ENCODE measurements around the gene OSBPL5. TPM values are rescaled to one million over a fixed set of nuclear protein-coding genes. Genes with fewer than 3 reads are reported as not detected.

Gene OSBPL5
- total RNA-seq, 3 donors from 2014 or later (not counting 1 experiment from before 2014, with no cell fraction given): 375 to 522 (median 377) TPM

- Histone ChIP-seq H3K36me3 (ENCODE audit: control insufficient read depth, insufficient read depth, low read length) (peaks cover 50% of the 10 kb centered on the region), H3K4me3 (ENCODE audit: low read length) (no peak overlapping the region), H3K9me3 (ENCODE audit: control insufficient read depth, insufficient read depth, low read length) (no peaks in the 10 kb centered on the region), H3K27ac (ENCODE audit: low read length) (no peak overlapping the region), H3K4me1 (ENCODE audit: control insufficient read depth, insufficient read depth, low read length) (peaks cover 29% of the 10 kb centered on the region), H3K27me3 (ENCODE audit: control insufficient read depth, insufficient read depth, low read length) (no peaks in the 10 kb centered on the region)
- H3K4me1 Mint-ChIP-seq: peaks cover 35 to 59% of the 10 kb centered on the region in 2 donors
- WGBS (ENCODE audit: insufficient coverage): 89% methylated on average over 21 of the region's 21 CpGs
- DNase-seq: peak in 1 of 2 donors; percentile 14
- H3K9me3 Mint-ChIP-seq: no peaks in the 10 kb centered on the region
- ATAC-seq: no peak
- H3K27me3 Mint-ChIP-seq (ENCODE audit: low read depth in 2 of 2): no peaks in the 10 kb centered on the region
- intact Hi-C loops (cut with micrococcal nuclease): no loop called here
- TF ChIP-seq, protein P1, sequence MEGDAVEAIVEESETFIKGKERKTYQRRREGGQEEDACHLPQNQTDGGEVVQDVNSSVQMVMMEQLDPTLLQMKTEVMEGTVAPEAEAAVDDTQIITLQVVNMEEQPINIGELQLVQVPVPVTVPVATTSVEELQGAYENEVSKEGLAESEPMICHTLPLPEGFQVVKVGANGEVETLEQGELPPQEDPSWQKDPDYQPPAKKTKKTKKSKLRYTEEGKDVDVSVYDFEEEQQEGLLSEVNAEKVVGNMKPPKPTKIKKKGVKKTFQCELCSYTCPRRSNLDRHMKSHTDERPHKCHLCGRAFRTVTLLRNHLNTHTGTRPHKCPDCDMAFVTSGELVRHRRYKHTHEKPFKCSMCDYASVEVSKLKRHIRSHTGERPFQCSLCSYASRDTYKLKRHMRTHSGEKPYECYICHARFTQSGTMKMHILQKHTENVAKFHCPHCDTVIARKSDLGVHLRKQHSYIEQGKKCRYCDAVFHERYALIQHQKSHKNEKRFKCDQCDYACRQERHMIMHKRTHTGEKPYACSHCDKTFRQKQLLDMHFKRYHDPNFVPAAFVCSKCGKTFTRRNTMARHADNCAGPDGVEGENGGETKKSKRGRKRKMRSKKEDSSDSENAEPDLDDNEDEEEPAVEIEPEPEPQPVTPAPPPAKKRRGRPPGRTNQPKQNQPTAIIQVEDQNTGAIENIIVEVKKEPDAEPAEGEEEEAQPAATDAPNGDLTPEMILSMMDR (IDR thresholded peaks at IDR 0.05): no peak
- H3K27ac Mint-ChIP-seq: peak overlapping the region; percentile 63 to 70
- H3K36me3 Mint-ChIP-seq: peaks cover 10% of the 10 kb centered on the region
- H3K4me3 Mint-ChIP-seq: no peak overlapping the region
Observed at GRCh38 chr11:3107608-3108182, 57.4 kb downstream of the OSBPL5 start.

DNA sequence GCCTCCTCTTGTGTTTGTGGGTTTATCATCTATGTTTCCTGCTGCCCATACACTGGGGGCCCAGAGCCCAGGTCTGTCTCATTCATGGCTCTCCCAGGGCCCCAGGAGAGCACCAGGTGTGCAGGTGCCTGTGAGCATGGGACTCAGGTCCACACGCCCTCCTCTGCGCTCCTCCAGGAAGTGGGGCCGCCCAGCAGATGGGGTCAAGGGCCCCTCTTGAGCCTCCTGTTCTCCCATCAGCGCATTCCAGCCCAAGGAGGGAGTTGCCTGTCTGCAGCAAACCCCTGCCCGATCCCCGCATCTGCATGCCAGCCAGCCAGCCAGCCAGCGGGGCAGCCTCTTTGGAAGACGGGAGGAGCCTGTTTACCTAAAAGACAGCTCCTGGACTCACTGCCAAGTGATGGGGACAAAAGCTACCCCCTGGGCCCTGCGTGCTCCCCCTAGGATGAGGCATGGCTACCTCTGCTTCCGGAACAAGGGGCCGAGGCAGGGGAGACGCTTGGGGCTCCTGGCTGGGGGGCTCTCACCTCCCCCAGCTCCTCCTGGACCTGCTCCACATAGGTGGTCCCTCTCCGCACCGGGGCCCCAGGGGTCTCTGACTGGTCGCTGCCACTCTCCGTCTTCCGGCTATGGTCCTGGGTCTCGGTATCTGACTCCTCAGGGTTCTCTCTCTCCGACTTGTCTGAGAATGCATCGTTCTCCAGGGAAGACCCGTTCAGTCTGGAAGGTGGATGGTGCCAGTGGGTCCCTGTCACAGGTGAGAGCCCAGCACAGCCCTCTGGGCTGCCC, 58.2 kb downstream of the OSBPL5 start:
- intact Hi-C loops (cut with micrococcal nuclease): no loop called here
- H3K27ac Mint-ChIP-seq: peak overlapping the region; percentile 70 to 89

DNA sequence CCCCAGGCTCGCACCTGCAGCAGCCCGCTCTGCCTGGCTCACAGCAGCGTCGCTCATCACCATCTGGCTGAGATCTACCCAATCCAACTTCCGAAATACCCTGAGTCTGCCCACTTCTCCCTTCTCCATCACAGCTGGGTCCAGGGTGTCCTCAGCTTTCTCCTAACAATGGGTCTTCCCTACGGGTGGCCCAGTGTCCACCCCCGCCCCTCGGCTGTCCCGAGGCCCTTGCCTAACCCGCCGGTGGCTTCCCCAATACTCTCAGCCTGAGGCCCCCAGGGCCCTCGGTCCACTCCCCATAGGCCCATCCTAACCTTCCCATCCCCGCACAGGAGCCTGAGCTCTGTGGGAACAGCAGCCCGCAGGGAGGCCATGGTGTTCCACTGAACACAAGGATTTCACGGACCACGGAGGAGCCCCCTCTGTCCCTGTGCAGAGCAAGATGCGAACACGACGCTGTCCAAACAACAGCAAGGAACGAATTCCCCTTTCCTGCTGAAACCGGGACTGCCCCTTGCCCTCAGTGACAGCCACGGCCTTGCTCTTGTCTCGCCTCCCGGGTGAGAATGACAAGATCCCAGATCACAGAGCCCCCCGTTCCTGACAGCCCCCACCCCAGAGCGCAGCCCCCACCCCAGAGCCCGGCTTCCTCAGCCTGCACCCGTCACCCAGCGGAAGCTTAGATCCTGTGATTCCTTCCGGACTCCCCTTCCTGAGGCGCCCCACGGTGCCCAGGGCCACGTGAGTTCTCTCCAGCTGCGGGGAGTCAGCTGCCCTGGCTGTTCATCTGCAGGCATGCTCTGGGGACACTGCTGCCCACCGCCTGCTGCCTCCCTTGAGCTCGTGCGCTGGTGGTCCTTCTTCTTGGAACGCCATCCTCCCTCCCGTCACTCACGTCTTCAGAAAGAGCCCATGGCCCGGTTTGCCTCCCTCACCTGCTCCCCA, 59.0 kb downstream of the OSBPL5 start:
- Mint-ChIP-seq H3K27ac (peak overlapping the region; percentile 70 to 89), H3K4me1 (peaks cover 34 to 60% of the 10 kb centered on the region in 2 donors), H3K4me3 (no peak overlapping the region), H3K36me3 (no peaks in the 10 kb centered on the region), H3K27me3 (ENCODE audit: low read depth in 2 of 2) (no peaks in the 10 kb centered on the region), H3K9me3 (no peaks in the 10 kb centered on the region)
- peaks cover 34% of the 10 kb centered on the region for H3K4me1 ChIP-seq (ENCODE audit: control insufficient read depth, insufficient read depth, low read length)
- intact Hi-C loops (cut with micrococcal nuclease): no loop called here
- H3K27me3 ChIP-seq (ENCODE audit: control insufficient read depth, insufficient read depth, low read length): no peaks in the 10 kb centered on the region
- H3K4me3 ChIP-seq (ENCODE audit: low read length): no peak overlapping the region
- TF ChIP-seq, protein P1 (IDR thresholded peaks at IDR 0.05): no peak
- H3K27ac ChIP-seq (ENCODE audit: low read length): no peak overlapping the region
- ATAC-seq (no peak), DNase-seq (no peak)
- H3K9me3 ChIP-seq (ENCODE audit: control insufficient read depth, insufficient read depth, low read length): no peaks in the 10 kb centered on the region
- H3K36me3 ChIP-seq (ENCODE audit: control insufficient read depth, insufficient read depth, low read length): peaks cover 50% of the 10 kb centered on the region
- 90% methylated on average over 41 of the region's 41 CpGs for WGBS (ENCODE audit: insufficient coverage)

More for the DNA sequence above, 58.2 kb downstream of the OSBPL5 start:
- H3K36me3 ChIP-seq (ENCODE audit: control insufficient read depth, insufficient read depth, low read length): peaks cover 52% of the 10 kb centered on the region
- WGBS (ENCODE audit: insufficient coverage): 92% methylated on average over 21 of the region's 21 CpGs
- H3K27me3 ChIP-seq (ENCODE audit: control insufficient read depth, insufficient read depth, low read length): no peaks in the 10 kb centered on the region
- Mint-ChIP-seq H3K9me3 (no peaks in the 10 kb centered on the region), H3K4me1 (peaks cover 34 to 59% of the 10 kb centered on the region in 2 donors), H3K4me3 (no peak overlapping the region), H3K36me3 (peaks cover 3% of the 10 kb centered on the region), H3K27me3 (ENCODE audit: low read depth in 2 of 2) (no peaks in the 10 kb centered on the region)
- DNase-seq (peak in 1 of 2 donors; percentile 10), ATAC-seq (no peak)
- no peaks in the 10 kb centered on the region for H3K9me3 ChIP-seq (ENCODE audit: control insufficient read depth, insufficient read depth, low read length)
- H3K4me3 ChIP-seq (ENCODE audit: low read length): no peak overlapping the region
- H3K27ac ChIP-seq (ENCODE audit: low read length): no peak overlapping the region
- peaks cover 34% of the 10 kb centered on the region for H3K4me1 ChIP-seq (ENCODE audit: control insufficient read depth, insufficient read depth, low read length)
- TF ChIP-seq, protein P1 (IDR thresholded peaks at IDR 0.05): no peak
